PC-9 (cell line): ENCODE results near the gene PMIS2.

Source experiments
- EZH2 ChIP-seq: fragments of 200-600 bp; sonication (generic); IDR thresholded peaks from 2 replicates; pipeline ENCODE4 v1.8.0; 2017; ENCODE audit warnings: antibody characterized with exemption, low read depth
- TF ChIP-seq, protein P1 (sequence below): fragments of 200-600 bp; sonication (generic); conservative IDR thresholded peaks from 2 replicates; pipeline ENCODE4 v1.6.1; 2017; ENCODE audit warnings: mixed run types, antibody characterized with exemption, mild to moderate bottlenecking, moderate library complexity

DNA sequence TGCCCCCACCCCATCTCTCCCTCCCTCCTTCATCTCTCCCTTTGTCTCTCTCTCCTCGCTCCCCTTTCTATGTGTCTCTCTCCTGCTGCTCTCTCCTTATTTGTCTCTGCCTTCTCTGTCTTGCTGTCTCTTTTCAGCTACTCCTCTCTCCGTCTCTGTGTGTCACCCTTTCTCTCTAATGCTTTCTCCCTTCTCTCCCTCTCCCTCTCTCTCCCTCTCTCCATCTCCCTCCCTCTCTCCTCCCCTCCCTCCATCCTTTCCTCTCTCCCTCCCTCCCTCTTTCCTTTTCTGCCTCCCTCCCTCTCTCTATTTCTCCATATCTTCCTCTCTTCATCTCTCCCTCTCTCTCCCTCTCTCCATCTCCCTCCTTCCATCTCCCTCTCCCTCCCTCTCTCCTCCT, 23.2 kb upstream of the PMIS2 start:
- TF ChIP-seq, protein P1, sequence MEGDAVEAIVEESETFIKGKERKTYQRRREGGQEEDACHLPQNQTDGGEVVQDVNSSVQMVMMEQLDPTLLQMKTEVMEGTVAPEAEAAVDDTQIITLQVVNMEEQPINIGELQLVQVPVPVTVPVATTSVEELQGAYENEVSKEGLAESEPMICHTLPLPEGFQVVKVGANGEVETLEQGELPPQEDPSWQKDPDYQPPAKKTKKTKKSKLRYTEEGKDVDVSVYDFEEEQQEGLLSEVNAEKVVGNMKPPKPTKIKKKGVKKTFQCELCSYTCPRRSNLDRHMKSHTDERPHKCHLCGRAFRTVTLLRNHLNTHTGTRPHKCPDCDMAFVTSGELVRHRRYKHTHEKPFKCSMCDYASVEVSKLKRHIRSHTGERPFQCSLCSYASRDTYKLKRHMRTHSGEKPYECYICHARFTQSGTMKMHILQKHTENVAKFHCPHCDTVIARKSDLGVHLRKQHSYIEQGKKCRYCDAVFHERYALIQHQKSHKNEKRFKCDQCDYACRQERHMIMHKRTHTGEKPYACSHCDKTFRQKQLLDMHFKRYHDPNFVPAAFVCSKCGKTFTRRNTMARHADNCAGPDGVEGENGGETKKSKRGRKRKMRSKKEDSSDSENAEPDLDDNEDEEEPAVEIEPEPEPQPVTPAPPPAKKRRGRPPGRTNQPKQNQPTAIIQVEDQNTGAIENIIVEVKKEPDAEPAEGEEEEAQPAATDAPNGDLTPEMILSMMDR: no peak
- TF ChIP-seq EZH2: no peak
